Activated effector memory CD4-positive, alpha-beta T cell treated with anti-CD3 and anti-CD28 coated beads, Interleukin-2, amount 50 U/mL, for 16 hours (primary cell): ENCODE results near the gene ATP8A2.
"Not testable (repeated sequence)": the region's sequence is repeated elsewhere in the genome, so short reads cannot be mapped to it uniquely, and the experiment has no call there.

ENCODE experiments used
- DNase-seq: peaks from one replicate; pipeline ENCODE4 v3.0.0-alpha.2; 2020

Gene ATP8A2

GRCh38 chr13:26058704-26059103 is 686.9 kb downstream of the ATP8A2 start:
- no peak for DNase-seq

DNA sequence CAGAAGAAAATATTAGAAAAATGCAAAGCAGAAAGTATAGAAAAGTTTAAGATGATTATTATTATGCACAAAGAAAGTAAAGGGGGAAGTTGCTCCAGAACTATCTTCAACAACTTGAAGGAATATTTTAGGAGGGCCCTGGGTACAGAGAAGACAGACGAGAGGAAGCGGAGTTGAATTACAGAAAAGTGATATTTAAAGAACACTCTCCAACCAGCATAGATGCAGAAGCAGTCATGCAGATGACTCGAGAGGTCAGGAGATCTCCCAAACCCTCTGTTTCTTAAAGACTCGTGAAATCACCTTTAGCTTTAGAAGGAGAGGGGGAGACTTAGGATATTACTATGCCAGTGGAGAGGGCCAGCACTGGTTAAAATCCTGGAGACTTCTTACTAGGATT is 688.6 kb downstream of the ATP8A2 start:
- no peak for DNase-seq

DNA sequence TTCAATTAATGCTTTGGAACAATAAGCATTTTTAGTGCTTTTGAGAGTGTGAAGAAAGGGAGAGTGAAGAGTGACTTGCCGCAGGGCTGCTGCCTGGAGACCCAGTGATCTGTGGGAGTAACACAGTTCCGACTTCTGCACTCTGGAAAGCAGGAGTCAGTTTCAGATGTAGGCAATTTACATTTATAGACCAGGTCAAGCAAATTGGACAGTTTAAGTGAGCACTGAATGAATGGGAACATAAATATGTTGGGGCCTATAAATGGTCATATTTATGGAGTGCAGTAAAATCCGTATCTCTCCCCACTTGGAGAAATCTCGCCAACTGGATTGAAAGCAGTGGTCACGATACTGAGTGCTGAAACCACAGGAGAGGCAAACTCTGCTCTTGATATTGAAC is 689.5 kb downstream of the ATP8A2 start:
- DNase-seq, result no peak

DNA sequence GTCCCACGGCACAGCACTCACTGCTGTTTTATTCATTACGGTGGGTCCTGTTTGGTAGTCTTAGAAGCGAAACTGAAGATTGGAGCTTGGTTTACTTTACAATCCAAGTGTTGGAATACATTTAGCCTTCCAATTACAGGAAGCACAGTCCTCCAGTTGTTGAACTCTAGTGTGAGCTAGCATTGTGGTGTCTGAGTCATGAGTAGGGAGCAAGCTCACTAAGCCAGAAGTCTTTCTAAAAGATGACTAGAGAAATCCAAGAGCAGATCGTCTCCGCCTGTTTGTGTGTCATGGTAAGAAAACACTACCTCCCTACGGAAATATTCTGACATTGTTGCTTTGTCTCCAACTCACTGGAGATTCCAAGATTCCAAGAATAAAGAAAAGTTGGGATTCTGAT is 690.2 kb downstream of the ATP8A2 start:
- DNase-seq, result no peak

DNA sequence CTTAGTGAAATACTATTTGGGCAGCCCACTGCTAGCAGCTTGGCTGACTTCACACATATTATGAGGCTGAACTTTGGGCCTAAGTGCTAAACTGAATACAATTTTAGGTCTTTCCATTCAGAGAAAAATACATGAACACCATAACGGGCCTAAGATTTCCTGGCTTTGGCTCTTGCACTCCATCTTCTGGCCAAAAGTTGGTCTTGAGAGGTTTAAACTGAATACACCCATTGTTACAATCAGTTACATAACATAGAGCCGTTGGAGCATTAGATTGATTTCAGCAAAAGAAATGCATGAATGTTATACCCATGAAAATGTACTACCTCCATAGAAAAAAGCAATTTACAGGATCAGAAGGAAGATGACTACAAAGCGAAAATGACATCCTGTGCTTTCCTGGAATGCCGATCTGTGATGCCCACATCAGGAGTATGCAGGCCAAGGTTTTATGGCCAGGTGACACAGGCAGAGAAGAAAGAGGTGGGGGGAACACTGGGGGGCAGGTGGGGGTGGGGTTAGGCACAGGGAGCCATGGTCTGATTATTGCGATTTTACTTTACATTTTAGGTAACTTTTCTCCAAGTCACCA is 691.2 kb downstream of the ATP8A2 start:
- DNase-seq, result no peak

DNA sequence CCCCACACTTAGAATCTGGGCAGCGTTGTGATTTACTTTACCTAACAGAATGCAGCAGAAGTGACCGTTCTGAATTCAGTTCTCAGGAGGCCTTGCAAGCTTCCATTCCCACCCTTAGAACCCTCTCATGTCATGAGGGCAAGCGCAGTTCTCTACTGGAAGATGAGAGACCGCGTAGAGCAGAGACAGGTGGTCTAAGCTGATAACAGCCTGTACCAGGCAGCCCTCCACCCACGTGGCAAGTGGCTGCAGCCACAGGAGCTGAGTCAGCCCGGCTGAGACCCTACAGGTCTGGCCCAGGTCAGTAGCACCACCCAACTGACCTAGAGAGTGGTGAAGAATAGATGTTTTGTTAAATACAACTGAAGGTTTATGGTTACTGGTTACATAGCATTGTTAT is 694.7 kb downstream of the ATP8A2 start:
- DNase-seq, result not testable (repeated sequence)

GRCh38 chr13:26067601-26068000 is 695.8 kb downstream of the ATP8A2 start:
- no peak for DNase-seq

DNA sequence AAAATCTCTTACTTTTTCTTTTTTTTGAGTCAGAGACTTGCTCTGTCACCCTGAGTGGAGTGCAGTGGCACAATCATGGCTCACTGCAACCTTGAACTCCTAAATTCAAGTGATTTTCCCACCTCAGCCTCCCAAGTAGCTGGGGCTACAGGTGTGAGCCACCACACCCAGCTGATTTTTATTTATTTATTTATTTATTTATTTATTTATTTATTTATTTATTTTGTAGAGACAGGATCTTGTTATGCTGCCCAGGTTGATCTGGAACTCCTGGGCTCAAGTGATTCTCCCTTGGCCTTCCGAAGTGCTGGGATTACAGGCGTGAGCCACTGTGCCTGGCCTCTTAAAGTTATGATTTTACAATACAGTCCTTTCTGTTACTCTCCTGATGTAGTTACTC is 696.6 kb downstream of the ATP8A2 start:
- not testable (repeated sequence) for DNase-seq

GRCh38 chr13:26069642-26070041 is 697.9 kb downstream of the ATP8A2 start:
- DNase-seq, result not testable (repeated sequence)

GRCh38 chr13:26071691-26072090 is 699.9 kb downstream of the ATP8A2 start:
- no peak for DNase-seq

DNA sequence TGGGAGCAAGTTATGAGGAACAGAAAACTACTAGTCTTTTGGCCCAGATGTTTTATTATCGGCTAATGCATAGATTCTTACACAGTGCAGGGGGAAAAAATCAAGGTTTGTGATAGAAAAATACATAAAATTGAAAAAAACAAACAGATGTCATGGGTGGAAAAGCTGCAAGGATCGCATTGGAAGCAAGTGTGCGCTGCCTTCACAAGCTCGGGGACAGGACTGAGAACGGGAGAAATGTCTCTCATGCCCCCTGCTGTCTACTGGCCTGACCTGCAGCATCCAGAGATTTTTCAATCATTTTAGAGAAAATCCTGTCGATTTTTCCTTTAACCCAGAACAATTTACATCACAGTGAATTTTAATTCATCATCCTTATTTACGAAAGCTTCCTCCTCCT is 700.6 kb downstream of the ATP8A2 start:
- not testable (repeated sequence) for DNase-seq

DNA sequence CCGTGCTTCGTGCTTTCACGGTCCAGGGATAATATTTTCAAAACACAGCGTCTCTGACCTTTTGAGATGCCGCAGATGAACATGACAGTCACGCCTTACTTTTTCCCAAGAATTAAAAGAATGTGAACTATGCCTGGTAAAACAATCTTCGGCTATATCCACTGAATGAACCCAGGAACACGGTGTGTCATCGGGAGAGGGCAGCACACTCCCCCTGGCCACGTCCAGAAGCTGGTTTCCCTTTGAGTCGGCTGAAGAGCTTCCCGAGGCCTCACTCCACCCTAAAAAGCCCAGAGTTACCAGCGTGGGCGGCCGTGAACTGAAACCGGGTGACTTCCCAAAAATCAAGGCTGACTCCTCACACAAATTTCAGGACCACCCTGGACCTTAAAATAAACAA is 702.9 kb downstream of the ATP8A2 start:
- no peak for DNase-seq
